Mammary epithelial cell (primary cell): Measurements from ENCODE around the gene CHEK1.

Source experiments
- EZH2 ChIP-seq: IDR thresholded peaks from 2 replicates; pipeline ENCODE4 v1.6.1; 2012; ENCODE audit warnings: low read length, inconsistent platforms, borderline replicate concordance
- TF ChIP-seq, protein P1 (sequence below), 2 donors: IDR thresholded peaks in 1 of 2; conservative IDR thresholded peaks in 1 of 2; 2 replicates each; pipeline ENCODE4 v1.5.1; 2011 to 2012; ENCODE audit warnings: inconsistent platforms in 2 of 2, low read length in 2 of 2, mild to moderate bottlenecking in 2 of 2, control low read depth in 1 of 2, low read depth in 1 of 2; ENCODE audit not compliant: insufficient read depth in 1 of 2; ENCODE audit errors: extremely low read depth in 1 of 2

GRCh38 chr11:125679837-125680236, 54.9 kb downstream of the CHEK1 start:
- TF ChIP-seq, protein P1, sequence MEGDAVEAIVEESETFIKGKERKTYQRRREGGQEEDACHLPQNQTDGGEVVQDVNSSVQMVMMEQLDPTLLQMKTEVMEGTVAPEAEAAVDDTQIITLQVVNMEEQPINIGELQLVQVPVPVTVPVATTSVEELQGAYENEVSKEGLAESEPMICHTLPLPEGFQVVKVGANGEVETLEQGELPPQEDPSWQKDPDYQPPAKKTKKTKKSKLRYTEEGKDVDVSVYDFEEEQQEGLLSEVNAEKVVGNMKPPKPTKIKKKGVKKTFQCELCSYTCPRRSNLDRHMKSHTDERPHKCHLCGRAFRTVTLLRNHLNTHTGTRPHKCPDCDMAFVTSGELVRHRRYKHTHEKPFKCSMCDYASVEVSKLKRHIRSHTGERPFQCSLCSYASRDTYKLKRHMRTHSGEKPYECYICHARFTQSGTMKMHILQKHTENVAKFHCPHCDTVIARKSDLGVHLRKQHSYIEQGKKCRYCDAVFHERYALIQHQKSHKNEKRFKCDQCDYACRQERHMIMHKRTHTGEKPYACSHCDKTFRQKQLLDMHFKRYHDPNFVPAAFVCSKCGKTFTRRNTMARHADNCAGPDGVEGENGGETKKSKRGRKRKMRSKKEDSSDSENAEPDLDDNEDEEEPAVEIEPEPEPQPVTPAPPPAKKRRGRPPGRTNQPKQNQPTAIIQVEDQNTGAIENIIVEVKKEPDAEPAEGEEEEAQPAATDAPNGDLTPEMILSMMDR (conservative IDR thresholded peaks at IDR 0.05 in 1 of 2, IDR thresholded peaks at IDR 0.05 in 1 of 2; ENCODE audit: extremely low read depth in 1 of 2, insufficient read depth in 1 of 2, low read depth in 1 of 2, low read length in 2 of 2), result no peak
- TF ChIP-seq EZH2, result no peak
